Activated T-helper 17 cell treated with anti-CD3 and anti-CD28 coated beads, Interleukin-2, amount 50 U/mL, for 72 hours (primary cell): ENCODE data around the gene GPX4. TPM values are rescaled to one million over a fixed set of nuclear protein-coding genes. Genes with fewer than 3 reads are reported as not detected.

Source experiments
- ATAC-seq: fragments of 150-1000 bp; cut with Tn5 transposase; replicated peaks from 2 replicates; pipeline ENCODE4 v1.10.0; 2021; ENCODE audit warnings: mild to moderate bottlenecking, moderate library complexity
- H3K27ac Mint-ChIP-seq: one replicate; pipeline ENCODE4 v1.8.0; 2022; ENCODE audit warnings: mixed read lengths
- H3K27me3 Mint-ChIP-seq: one replicate; pipeline ENCODE4 v1.8.0; 2022; ENCODE audit warnings: mixed read lengths
- H3K36me3 Mint-ChIP-seq: one replicate; pipeline ENCODE4 v1.8.0; 2022; ENCODE audit warnings: low read depth, mild to moderate bottlenecking, mixed read lengths
- H3K4me1 Mint-ChIP-seq: one replicate; pipeline ENCODE4 v1.8.0; 2022; ENCODE audit warnings: mixed read lengths
- H3K4me3 Mint-ChIP-seq: one replicate; pipeline ENCODE4 v1.8.0; 2022; ENCODE audit warnings: mild to moderate bottlenecking, mixed read lengths
- H3K9me3 Mint-ChIP-seq: one replicate; pipeline ENCODE4 v1.8.0; 2022; ENCODE audit warnings: mixed read lengths
- total RNA-seq, 2 donors: library from RNA; stranded (reverse); gene quantifications; one replicate each; pipeline ENCODE4 v1.2.3, GENCODE V29; 2022

The GPX4 gene
- total RNA-seq, 2 donors from 2014 or later: 110 to 170 TPM

DNA sequence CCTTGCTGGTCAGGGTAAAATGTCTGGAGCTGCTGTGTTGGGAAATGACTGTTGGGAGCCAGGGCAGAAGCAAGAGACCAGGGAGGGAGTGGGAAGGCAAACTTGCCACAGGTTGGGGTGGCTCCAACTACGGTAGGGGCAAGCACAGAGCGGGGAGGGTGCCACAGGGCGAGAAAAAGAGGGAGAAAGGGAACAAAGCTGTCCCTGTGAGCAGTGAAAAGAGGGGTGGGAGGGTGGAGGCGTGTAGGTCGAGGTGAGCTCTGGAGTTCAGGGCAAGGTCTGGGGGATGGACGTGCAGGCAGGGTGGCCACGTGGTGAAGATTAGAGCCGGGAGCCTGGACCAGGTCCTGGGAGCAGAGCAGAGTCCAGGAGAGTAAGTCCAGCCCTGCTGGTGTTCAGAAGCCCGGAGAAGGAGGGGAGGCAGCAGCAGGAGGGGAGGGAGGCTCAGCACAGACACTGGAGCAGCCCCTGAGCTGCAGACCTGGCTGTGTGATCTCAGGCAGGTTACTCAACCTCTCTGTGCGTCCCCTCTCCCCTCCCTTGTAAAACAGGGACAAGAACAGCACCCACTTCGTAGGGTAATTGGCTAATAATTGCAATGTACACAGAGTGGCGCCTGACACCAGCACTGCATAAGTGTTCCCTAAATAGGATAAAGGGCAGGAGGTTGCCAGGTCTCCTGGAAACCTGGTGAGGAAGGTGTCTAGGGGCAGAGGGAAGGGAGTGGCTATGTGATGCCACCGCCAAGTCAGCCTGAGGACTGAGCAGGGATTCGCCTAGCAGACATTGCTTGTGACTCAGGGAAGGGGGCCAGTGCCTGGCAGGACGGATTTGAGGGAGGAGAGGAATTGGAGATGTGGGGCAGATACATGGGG lies 5.4 kb upstream of the GPX4 start:
- peaks cover 45% of the 10 kb centered on the region for H3K36me3 Mint-ChIP-seq

GRCh38 chr19:1101337-1101698 lies 2.5 kb upstream of the GPX4 start:
- peak overlapping the region; percentile 78 for H3K4me3 Mint-ChIP-seq
- ATAC-seq: no peak
- no peaks in the 10 kb centered on the region for H3K27me3 Mint-ChIP-seq
- peaks cover 25% of the 10 kb centered on the region for H3K36me3 Mint-ChIP-seq
- H3K27ac Mint-ChIP-seq: peak overlapping the region; percentile 67
- H3K4me1 Mint-ChIP-seq: peaks cover 28% of the 10 kb centered on the region
- H3K9me3 Mint-ChIP-seq: no peaks in the 10 kb centered on the region

More for the DNA sequence above, 5.4 kb upstream of the GPX4 start:
- no peak for ATAC-seq
- Mint-ChIP-seq H3K4me1 (peaks cover 38% of the 10 kb centered on the region), H3K27me3 (no peaks in the 10 kb centered on the region), H3K27ac (peak overlapping the region; percentile 89), H3K9me3 (no peaks in the 10 kb centered on the region), H3K4me3 (peak overlapping the region; percentile 74)

DNA sequence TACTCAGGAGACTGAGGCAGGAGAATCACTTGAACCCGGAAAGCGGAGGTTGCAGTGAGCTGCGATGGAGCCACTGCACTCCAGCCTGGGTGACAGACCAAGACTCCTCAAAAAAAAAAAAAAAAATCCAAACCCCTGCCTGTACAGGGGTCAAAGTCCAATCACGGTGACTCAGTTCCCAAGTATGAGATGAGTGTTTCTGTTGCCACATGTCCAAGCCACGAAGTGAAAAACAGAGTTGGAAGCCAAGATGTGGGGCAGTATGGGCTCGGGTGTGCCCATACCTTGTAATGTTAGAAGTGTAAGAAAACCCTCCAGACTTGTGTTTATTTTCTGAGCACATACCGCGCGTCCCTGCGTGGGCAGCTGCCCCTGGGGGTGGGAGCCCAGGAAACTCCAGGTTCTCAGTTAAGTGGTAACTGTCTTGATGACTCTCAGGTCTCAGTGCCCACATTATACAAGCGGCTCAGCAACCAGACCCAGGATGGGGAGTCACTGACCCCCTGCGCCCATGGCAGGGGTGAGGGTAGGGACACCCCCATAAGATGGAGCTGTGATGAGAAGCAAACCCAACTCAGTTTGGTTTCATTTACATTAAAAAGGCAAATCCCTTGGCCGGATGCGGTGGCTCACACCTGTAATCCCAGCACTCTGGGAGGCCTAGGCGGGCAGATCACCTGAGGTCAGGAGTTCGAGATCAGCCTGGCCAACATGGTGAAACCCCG lies 1.2 kb upstream of the GPX4 start:
- peak; percentile 73 for ATAC-seq
- no peaks in the 10 kb centered on the region for H3K27me3 Mint-ChIP-seq
- H3K4me1 Mint-ChIP-seq: peaks cover 28% of the 10 kb centered on the region
- no peaks in the 10 kb centered on the region for H3K9me3 Mint-ChIP-seq
- H3K27ac Mint-ChIP-seq: peak overlapping the region; percentile 94
- H3K4me3 Mint-ChIP-seq: peak overlapping the region; percentile 78
- H3K36me3 Mint-ChIP-seq: peaks cover 37% of the 10 kb centered on the region

GRCh38 chr19:1103132-1103707 lies 574 bp upstream of the GPX4 start:
- peaks cover 24% of the 10 kb centered on the region for H3K4me1 Mint-ChIP-seq
- peak overlapping the region; percentile 78 for H3K4me3 Mint-ChIP-seq
- H3K27me3 Mint-ChIP-seq: no peaks in the 10 kb centered on the region
- peaks cover 39% of the 10 kb centered on the region for H3K36me3 Mint-ChIP-seq
- no peaks in the 10 kb centered on the region for H3K9me3 Mint-ChIP-seq
- ATAC-seq: no peak
- peak overlapping the region; percentile 94 for H3K27ac Mint-ChIP-seq

DNA sequence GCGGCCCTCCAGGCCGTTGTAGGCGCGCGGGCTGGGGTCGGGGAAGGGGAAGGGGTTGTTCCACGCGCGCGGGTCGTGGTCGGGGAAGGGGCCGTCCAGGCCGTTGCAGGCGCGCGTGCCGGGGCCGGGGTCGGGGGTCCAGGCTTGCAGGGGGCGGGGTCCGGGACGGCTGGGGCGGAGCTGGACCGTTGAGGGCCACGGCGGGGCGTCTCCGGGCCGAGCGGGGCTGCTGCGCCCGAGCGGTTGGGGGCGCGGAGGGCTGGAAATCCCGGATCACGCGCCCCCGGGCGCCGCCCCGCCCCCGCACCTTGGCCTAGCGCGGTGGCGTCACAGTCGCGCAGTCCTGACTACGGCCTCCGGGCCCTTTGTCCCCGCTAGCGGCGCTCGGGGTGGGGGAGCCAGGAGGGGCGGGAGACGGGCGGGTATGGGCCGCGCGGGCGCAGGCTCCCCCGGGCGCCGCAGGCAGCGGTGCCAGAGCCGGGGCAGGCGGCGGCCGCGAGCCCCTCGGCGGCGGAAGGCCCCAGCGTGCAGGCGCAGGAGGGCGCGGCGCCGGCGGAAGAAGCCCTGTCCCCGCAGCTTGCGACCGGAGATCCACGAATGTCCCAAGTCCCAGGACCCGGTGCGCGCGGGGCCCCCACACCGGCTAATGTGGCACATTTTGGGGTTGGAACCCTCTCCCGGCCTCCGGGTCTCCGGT lies 665 bp downstream of the GPX4 start:
- H3K27ac Mint-ChIP-seq: no peak overlapping the region
- H3K9me3 Mint-ChIP-seq: no peaks in the 10 kb centered on the region
- peak; percentile 6 for ATAC-seq
- peaks cover 11% of the 10 kb centered on the region for H3K4me1 Mint-ChIP-seq
- H3K27me3 Mint-ChIP-seq: no peaks in the 10 kb centered on the region
- peak overlapping the region; percentile 56 for H3K4me3 Mint-ChIP-seq
- H3K36me3 Mint-ChIP-seq: peaks cover 31% of the 10 kb centered on the region

GRCh38 chr19:1105008-1105872 lies 1.4 kb downstream of the GPX4 start:
- ATAC-seq: no peak
- Mint-ChIP-seq H3K9me3 (no peaks in the 10 kb centered on the region), H3K36me3 (peaks cover 31% of the 10 kb centered on the region), H3K27me3 (no peaks in the 10 kb centered on the region), H3K4me1 (peaks cover 4% of the 10 kb centered on the region), H3K4me3 (peak overlapping the region; percentile 56), H3K27ac (peak overlapping the region; percentile 62)

- Mint-ChIP-seq H3K27me3 (no peaks in the 10 kb centered on the region), H3K4me3 (peak overlapping the region; percentile 56), H3K27ac (peak overlapping the region; percentile 62), H3K9me3 (no peaks in the 10 kb centered on the region), H3K36me3 (peaks cover 34% of the 10 kb centered on the region), H3K4me1 (peaks cover 4% of the 10 kb centered on the region)
- no peak for ATAC-seq
Observed at GRCh38 chr19:1105873-1106840, 2.4 kb downstream of the GPX4 start.

- H3K27me3 Mint-ChIP-seq: no peaks in the 10 kb centered on the region
- H3K27ac Mint-ChIP-seq: peak overlapping the region; percentile 62
- H3K9me3 Mint-ChIP-seq: no peaks in the 10 kb centered on the region
- peak overlapping the region; percentile 44 for H3K4me3 Mint-ChIP-seq
- H3K4me1 Mint-ChIP-seq: peaks cover 4% of the 10 kb centered on the region
- ATAC-seq: no peak
- H3K36me3 Mint-ChIP-seq: peaks cover 36% of the 10 kb centered on the region
Observed at GRCh38 chr19:1106841-1107660, 3.3 kb downstream of the GPX4 start.

- H3K36me3 Mint-ChIP-seq: peaks cover 36% of the 10 kb centered on the region
- ATAC-seq: no peak
- no peaks in the 10 kb centered on the region for H3K27me3 Mint-ChIP-seq
- peaks cover 2% of the 10 kb centered on the region for H3K4me1 Mint-ChIP-seq
- no peaks in the 10 kb centered on the region for H3K9me3 Mint-ChIP-seq
- no peak overlapping the region for H3K27ac Mint-ChIP-seq
- H3K4me3 Mint-ChIP-seq: no peak overlapping the region
Observed at GRCh38 chr19:1107661-1108261, 4.0 kb downstream of the GPX4 start.

GRCh38 chr19:1108291-1109031 lies 4.7 kb downstream of the GPX4 start:
- ATAC-seq: no peak
- no peak overlapping the region for H3K4me3 Mint-ChIP-seq
- no peak overlapping the region for H3K27ac Mint-ChIP-seq
- no peaks in the 10 kb centered on the region for H3K9me3 Mint-ChIP-seq
- peaks cover 38% of the 10 kb centered on the region for H3K36me3 Mint-ChIP-seq
- no peaks in the 10 kb centered on the region for H3K27me3 Mint-ChIP-seq
- no peaks in the 10 kb centered on the region for H3K4me1 Mint-ChIP-seq

GRCh38 chr19:1109032-1109551 lies 5.3 kb downstream of the GPX4 start:
- H3K4me1 Mint-ChIP-seq: no peaks in the 10 kb centered on the region
- peaks cover 44% of the 10 kb centered on the region for H3K36me3 Mint-ChIP-seq
- H3K4me3 Mint-ChIP-seq: no peak overlapping the region
- no peak overlapping the region for H3K27ac Mint-ChIP-seq
- no peaks in the 10 kb centered on the region for H3K27me3 Mint-ChIP-seq
- no peaks in the 10 kb centered on the region for H3K9me3 Mint-ChIP-seq
- ATAC-seq: no peak
